Loucy (cell line): Measurements from ENCODE around the gene GNB3.

Experiments used
- H2AFZ ChIP-seq: fragments of 200-600 bp; sonication (generic); 2 replicates; pipeline ENCODE4 v1.6.0; 2016; ENCODE audit warnings: antibody characterized with exemption, mild to moderate bottlenecking, low read length, moderate library complexity
- H3F3A ChIP-seq: fragments of 200-600 bp; 2 replicates; pipeline ENCODE4 v1.6.0; 2016; ENCODE audit warnings: antibody characterized with exemption, low read depth, mild to moderate bottlenecking
- H3K27me3 ChIP-seq: fragments of 200-600 bp; sonication (generic); 2 replicates; pipeline ENCODE4 v1.6.1; 2014; ENCODE audit warnings: low read length, mild to moderate bottlenecking; ENCODE audit not compliant: insufficient read depth, poor library complexity, severe bottlenecking
- H3K36me3 ChIP-seq: fragments of 200-600 bp; sonication (generic); 2 replicates; pipeline ENCODE4 v1.6.1; 2016; ENCODE audit warnings: low read length; ENCODE audit not compliant: insufficient read depth
- H3K4me1 ChIP-seq: fragments of 200-600 bp; sonication (generic); 2 replicates; pipeline ENCODE4 v1.5.1; 2014; ENCODE audit warnings: low read length, mild to moderate bottlenecking; ENCODE audit not compliant: insufficient read depth, poor library complexity, severe bottlenecking
- H3K4me2 ChIP-seq: fragments of 200-600 bp; sonication (generic); 2 replicates; pipeline ENCODE4 v1.6.0; 2014; ENCODE audit warnings: antibody characterized with exemption, low read length, low read depth, mild to moderate bottlenecking; ENCODE audit not compliant: poor library complexity, severe bottlenecking
- H3K4me3 ChIP-seq: fragments of 200-600 bp; sonication (generic); 2 replicates; pipeline ENCODE4 v1.5.1; 2014; ENCODE audit warnings: low read length, mild to moderate bottlenecking, mixed read lengths; ENCODE audit not compliant: poor library complexity, severe bottlenecking
- H3K79me2 ChIP-seq: fragments of 200-600 bp; sonication (generic); 2 replicates; pipeline ENCODE4 v1.6.1; 2014; ENCODE audit warnings: low read length; ENCODE audit not compliant: insufficient read depth
- H3K9ac ChIP-seq: fragments of 200-600 bp; sonication (generic); 2 replicates; pipeline ENCODE4 v1.6.0; 2014; ENCODE audit warnings: mild to moderate bottlenecking, low read depth, low read length, moderate library complexity; ENCODE audit not compliant: poor library complexity, severe bottlenecking
- H3K9me2 ChIP-seq: fragments of 200-600 bp; sonication (generic); replicated peaks from 2 replicates; pipeline ENCODE4 v1.6.1; 2016; ENCODE audit warnings: low read depth, low read length, mixed read lengths
- H3K9me3 ChIP-seq: fragments of 200-600 bp; sonication (generic); 2 replicates; pipeline ENCODE4 v1.6.1; 2014; ENCODE audit warnings: mild to moderate bottlenecking, antibody characterized with exemption, low read length, low read depth; ENCODE audit not compliant: insufficient read depth
- H4K20me1 ChIP-seq: fragments of 200-600 bp; sonication (generic); 2 replicates; pipeline ENCODE4 v1.6.0; 2014; ENCODE audit warnings: antibody characterized with exemption, low read length, mild to moderate bottlenecking; ENCODE audit not compliant: insufficient read depth, poor library complexity, severe bottlenecking
- CTCF ChIP-seq: fragments of 200-600 bp; sonication (generic); conservative IDR thresholded peaks from 2 replicates; pipeline ENCODE4 v1.5.1; 2014; ENCODE audit warnings: mild to moderate bottlenecking, antibody characterized with exemption, low read length
- EZH2phosphoT487 ChIP-seq: fragments of 200-600 bp; IDR thresholded peaks from 2 replicates; pipeline ENCODE4 v1.6.1; 2018; ENCODE audit warnings: antibody characterized with exemption, mild to moderate bottlenecking, moderate library complexity, borderline replicate concordance

Gene GNB3

DNA sequence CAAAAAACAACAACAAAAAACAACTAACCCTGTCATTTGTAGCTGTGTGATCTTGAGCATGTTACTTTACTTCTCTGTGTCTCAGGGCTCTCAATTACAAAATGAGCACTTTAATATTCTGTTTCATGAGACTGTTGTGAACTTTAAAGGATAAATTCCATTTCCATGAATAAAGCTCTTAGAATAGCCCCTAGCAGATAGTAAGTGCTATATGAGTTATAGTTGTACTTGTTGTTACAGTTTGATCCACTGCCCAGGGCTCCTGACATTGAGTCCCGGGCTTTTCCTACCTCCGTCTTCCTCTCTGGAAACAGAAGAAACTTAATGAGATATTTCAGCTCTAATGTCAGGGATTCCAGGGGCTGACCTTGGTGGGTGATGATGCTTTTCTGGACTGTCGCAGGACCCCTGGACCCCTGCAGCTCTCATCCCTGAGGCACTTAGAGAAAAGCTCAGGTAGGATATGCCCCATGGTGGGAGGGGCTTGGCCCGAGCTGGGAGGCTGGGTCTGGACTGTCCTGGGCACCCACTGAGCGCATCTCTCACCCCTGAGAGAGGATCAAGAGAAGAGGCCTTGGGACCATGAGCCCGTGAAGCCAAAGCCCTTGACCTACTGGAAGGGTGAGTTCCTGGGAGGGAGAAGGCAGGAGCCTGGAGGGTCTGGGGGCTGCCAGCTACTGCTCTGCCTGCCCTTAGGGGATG, 7.4 kb upstream of the GNB3 start:
- H3K27me3 ChIP-seq, result no peaks in the 10 kb centered on the region
- H3K4me2 ChIP-seq, result no peak overlapping the region
- no peaks in the 10 kb centered on the region for H4K20me1 ChIP-seq
- no peak overlapping the region for H3K9ac ChIP-seq
- peaks cover 20% of the 10 kb centered on the region; the same call in 1 of the 2 replicates for H3K79me2 ChIP-seq
- no peaks in the 10 kb centered on the region for H3F3A ChIP-seq
- no peaks in the 10 kb centered on the region for H3K9me2 ChIP-seq
- H3K4me1 ChIP-seq, result peaks cover 13% of the 10 kb centered on the region
- no peak overlapping the region for H3K4me3 ChIP-seq
- H2AFZ ChIP-seq, result no peak overlapping the region
- H3K36me3 ChIP-seq, result peaks cover 11% of the 10 kb centered on the region; the same call in 1 of the 2 replicates
- no peaks in the 10 kb centered on the region for H3K9me3 ChIP-seq
- TF ChIP-seq CTCF (no peak), EZH2phosphoT487 (no peak)

- TF ChIP-seq EZH2phosphoT487 (no peak), CTCF (no peak)
- no peaks in the 10 kb centered on the region for H3K9me2 ChIP-seq
- H3K4me1 ChIP-seq, result peaks cover 13% of the 10 kb centered on the region
- H3K4me2 ChIP-seq, result no peak overlapping the region
- H3K9me3 ChIP-seq, result no peaks in the 10 kb centered on the region
- no peak overlapping the region for H3K9ac ChIP-seq
- H3F3A ChIP-seq, result no peaks in the 10 kb centered on the region
- H2AFZ ChIP-seq, result no peak overlapping the region
- peaks cover 13% of the 10 kb centered on the region; the same call in 1 of the 2 replicates for H3K79me2 ChIP-seq
- no peak overlapping the region for H3K4me3 ChIP-seq
- no peaks in the 10 kb centered on the region for H4K20me1 ChIP-seq
- H3K36me3 ChIP-seq, result peaks cover 11% of the 10 kb centered on the region; the same call in 1 of the 2 replicates
- H3K27me3 ChIP-seq, result no peaks in the 10 kb centered on the region
These were observed 6.5 kb upstream of the GNB3 start for GRCh38 chr12:6834254-6834653.

DNA sequence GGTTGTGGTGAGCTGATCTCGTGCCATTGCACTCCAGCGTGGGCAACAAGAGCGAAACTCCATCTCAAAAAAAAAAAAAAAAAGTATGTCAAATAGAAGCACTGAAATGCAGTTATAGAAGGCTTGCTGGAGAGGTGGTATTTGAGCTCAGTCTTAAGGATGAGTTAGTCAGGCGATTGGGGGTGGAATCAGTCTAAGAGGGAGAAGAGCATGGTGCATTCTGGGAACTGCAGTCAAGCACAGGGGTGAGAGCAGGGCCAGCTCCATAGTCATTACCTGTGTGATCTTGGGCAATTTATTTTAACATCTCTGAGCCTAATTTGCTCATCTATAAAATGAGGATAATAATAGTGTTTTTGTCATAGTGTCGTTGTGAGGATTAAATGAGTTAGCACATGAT, 5.9 kb upstream of the GNB3 start:
- Histone ChIP-seq H3K4me1 (peaks cover 8% of the 10 kb centered on the region), H3K27me3 (no peaks in the 10 kb centered on the region), H3K9me2 (no peaks in the 10 kb centered on the region), H3K79me2 (peaks cover 7% of the 10 kb centered on the region; the same call in 1 of the 2 replicates), H3K4me2 (no peak overlapping the region), H4K20me1 (no peaks in the 10 kb centered on the region), H2AFZ (no peak overlapping the region), H3K9ac (no peak overlapping the region), H3K36me3 (peaks cover 11% of the 10 kb centered on the region; the same call in 1 of the 2 replicates), H3F3A (no peaks in the 10 kb centered on the region), H3K4me3 (no peak overlapping the region), H3K9me3 (no peaks in the 10 kb centered on the region)
- TF ChIP-seq CTCF (no peak), EZH2phosphoT487 (no peak)
